Measurements from ENCODE around the gene NECAB2. TPM values are rescaled to one million over a fixed set of nuclear protein-coding genes. Genes with fewer than 3 reads are reported as not detected.

Gene NECAB2
- total RNA-seq, 1 donor from 2014 or later: 0.32 TPM

DNA sequence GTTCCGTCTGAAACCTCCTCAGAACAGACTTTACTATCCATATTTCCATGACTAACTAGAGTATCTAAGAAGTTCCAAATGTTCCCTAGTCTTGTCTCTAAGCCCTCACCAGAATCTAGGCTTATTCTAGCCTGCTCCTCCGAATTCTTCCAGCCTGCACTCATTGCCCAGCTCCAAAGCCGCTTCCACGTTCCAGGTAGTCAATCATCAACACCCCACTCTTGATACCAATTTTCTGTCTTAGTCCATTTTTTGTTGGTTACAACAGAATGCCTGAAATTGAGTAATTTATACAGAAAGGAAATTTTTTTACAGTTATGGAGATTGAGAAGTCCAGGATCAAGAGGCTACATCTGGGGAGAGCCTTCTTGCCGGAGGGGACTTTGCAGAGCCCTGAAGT lies 53.4 kb downstream of the NECAB2 start:
- no peak for FAIRE-seq
- no peak overlapping the region for H3K4me3 Mint-ChIP-seq (ENCODE audit: unreplicated experiment)
- peaks cover 22% of the 10 kb centered on the region for H3K27me3 Mint-ChIP-seq (ENCODE audit: low read depth, unreplicated experiment)
- peaks cover 4% of the 10 kb centered on the region for H3K36me3 Mint-ChIP-seq (ENCODE audit: low read depth, unreplicated experiment)
- no peaks in the 10 kb centered on the region for H3K79me2 ChIP-seq (ENCODE audit: insufficient read depth, low read length)
- H3K27ac Mint-ChIP-seq (ENCODE audit: unreplicated experiment): no peak overlapping the region
- H4K20me1 ChIP-seq (ENCODE audit: insufficient read depth, low read length): no peaks in the 10 kb centered on the region
- no peak overlapping the region for H3K4me3 ChIP-seq (ENCODE audit: insufficient read depth, low read depth, low read length)
- no peak overlapping the region for H3K9ac ChIP-seq (ENCODE audit: low read length)
- H3K9me3 Mint-ChIP-seq (ENCODE audit: unreplicated experiment): peaks cover 26% of the 10 kb centered on the region
- no peak for DNase-seq (ENCODE audit: low read depth)
- H3K36me3 ChIP-seq (ENCODE audit: insufficient read depth, low read length): no peaks in the 10 kb centered on the region
- H3K4me2 ChIP-seq (ENCODE audit: low read length): no peak overlapping the region
- TF ChIP-seq EZH2 (IDR thresholded peaks at IDR 0.05; ENCODE audit: insufficient read depth, low read length): no peak
- TF ChIP-seq, protein P1, sequence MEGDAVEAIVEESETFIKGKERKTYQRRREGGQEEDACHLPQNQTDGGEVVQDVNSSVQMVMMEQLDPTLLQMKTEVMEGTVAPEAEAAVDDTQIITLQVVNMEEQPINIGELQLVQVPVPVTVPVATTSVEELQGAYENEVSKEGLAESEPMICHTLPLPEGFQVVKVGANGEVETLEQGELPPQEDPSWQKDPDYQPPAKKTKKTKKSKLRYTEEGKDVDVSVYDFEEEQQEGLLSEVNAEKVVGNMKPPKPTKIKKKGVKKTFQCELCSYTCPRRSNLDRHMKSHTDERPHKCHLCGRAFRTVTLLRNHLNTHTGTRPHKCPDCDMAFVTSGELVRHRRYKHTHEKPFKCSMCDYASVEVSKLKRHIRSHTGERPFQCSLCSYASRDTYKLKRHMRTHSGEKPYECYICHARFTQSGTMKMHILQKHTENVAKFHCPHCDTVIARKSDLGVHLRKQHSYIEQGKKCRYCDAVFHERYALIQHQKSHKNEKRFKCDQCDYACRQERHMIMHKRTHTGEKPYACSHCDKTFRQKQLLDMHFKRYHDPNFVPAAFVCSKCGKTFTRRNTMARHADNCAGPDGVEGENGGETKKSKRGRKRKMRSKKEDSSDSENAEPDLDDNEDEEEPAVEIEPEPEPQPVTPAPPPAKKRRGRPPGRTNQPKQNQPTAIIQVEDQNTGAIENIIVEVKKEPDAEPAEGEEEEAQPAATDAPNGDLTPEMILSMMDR (IDR thresholded peaks at IDR 0.05; ENCODE audit: insufficient read depth, low read depth, low read length): no peak
- peaks cover 12% of the 10 kb centered on the region for H3K9me3 ChIP-seq (ENCODE audit: insufficient read depth, low read depth, low read length)
- peaks cover 2% of the 10 kb centered on the region for H3K4me1 Mint-ChIP-seq (ENCODE audit: low read depth, unreplicated experiment)
- no peak overlapping the region for H3K27ac ChIP-seq (ENCODE audit: low read depth, low read length)
- peaks cover 8% of the 10 kb centered on the region for H3K4me1 ChIP-seq (ENCODE audit: insufficient read depth, low read length)
- H3K27me3 ChIP-seq (ENCODE audit: insufficient read depth, low read length): no peaks in the 10 kb centered on the region
- H2AFZ ChIP-seq (ENCODE audit: low read depth, low read length): no peak overlapping the region

DNA sequence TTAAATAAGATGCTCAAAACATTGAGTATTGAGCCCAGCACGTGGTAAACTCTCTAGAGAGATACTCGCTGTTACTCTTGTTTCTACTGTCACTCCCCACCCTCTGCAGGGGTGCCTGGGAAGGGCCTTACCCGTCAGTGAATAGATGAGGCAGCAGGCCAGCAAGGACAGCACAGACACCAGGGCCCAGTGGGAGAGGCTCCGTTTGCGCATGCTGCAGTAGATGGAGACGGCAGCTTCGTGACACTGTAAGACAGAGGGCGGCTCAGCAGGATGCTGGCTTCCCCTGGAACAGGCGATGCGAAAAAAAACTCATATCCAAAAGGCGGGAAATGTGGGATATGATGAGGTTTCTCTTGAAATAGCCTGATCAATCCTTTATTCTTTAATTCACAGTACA lies 54.6 kb downstream of the NECAB2 start:
- H3K9me3 ChIP-seq (ENCODE audit: insufficient read depth, low read depth, low read length): peaks cover 12% of the 10 kb centered on the region
- H3K36me3 Mint-ChIP-seq (ENCODE audit: low read depth, unreplicated experiment): peaks cover 4% of the 10 kb centered on the region
- H3K9me3 Mint-ChIP-seq (ENCODE audit: unreplicated experiment): peaks cover 26% of the 10 kb centered on the region
- H3K36me3 ChIP-seq (ENCODE audit: insufficient read depth, low read length): no peaks in the 10 kb centered on the region
- no peak overlapping the region for H3K27ac ChIP-seq (ENCODE audit: low read depth, low read length)
- H3K4me3 Mint-ChIP-seq (ENCODE audit: unreplicated experiment): no peak overlapping the region
- H3K27ac Mint-ChIP-seq (ENCODE audit: unreplicated experiment): no peak overlapping the region
- peaks cover 8% of the 10 kb centered on the region for H3K4me1 ChIP-seq (ENCODE audit: insufficient read depth, low read length)
- no peaks in the 10 kb centered on the region for H3K79me2 ChIP-seq (ENCODE audit: insufficient read depth, low read length)
- DNase-seq (ENCODE audit: low read depth): no peak
- H3K4me1 Mint-ChIP-seq (ENCODE audit: low read depth, unreplicated experiment): peaks cover 2% of the 10 kb centered on the region
- H3K4me3 ChIP-seq (ENCODE audit: insufficient read depth, low read depth, low read length): no peak overlapping the region
- TF ChIP-seq, protein P1 (IDR thresholded peaks at IDR 0.05; ENCODE audit: insufficient read depth, low read depth, low read length): no peak
- TF ChIP-seq EZH2 (IDR thresholded peaks at IDR 0.05; ENCODE audit: insufficient read depth, low read length): no peak
- no peak overlapping the region for H3K9ac ChIP-seq (ENCODE audit: low read length)
- no peaks in the 10 kb centered on the region for H4K20me1 ChIP-seq (ENCODE audit: insufficient read depth, low read length)
- no peak overlapping the region for H2AFZ ChIP-seq (ENCODE audit: low read depth, low read length)
- FAIRE-seq: no peak
- peaks cover 20% of the 10 kb centered on the region for H3K27me3 Mint-ChIP-seq (ENCODE audit: low read depth, unreplicated experiment)
- H3K4me2 ChIP-seq (ENCODE audit: low read length): no peak overlapping the region
- H3K27me3 ChIP-seq (ENCODE audit: insufficient read depth, low read length): no peaks in the 10 kb centered on the region

DNA sequence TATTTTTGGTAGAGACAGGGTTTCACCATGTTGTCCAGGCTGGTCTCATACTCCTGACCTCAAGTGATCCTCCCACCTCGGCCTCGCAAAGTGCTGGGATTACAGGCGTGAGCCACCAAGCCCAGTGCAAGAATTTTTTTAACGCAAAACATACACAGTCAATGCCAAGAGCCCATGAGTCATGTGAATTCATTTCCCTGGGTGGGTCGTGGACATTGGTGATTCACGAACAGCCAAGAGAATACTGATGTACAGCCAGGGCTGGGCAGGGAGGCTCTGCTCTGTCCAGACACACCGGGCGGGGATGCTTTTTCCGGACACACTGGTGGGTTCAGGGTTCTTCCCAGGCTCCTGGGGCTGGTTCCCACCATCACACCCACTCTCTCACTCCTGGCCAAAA lies 56.8 kb downstream of the NECAB2 start:
- peaks cover 8% of the 10 kb centered on the region for H3K4me1 ChIP-seq (ENCODE audit: insufficient read depth, low read length)
- H3K27me3 ChIP-seq (ENCODE audit: insufficient read depth, low read length): no peaks in the 10 kb centered on the region
- H3K9me3 ChIP-seq (ENCODE audit: insufficient read depth, low read depth, low read length): peaks cover 11% of the 10 kb centered on the region
- H3K9ac ChIP-seq (ENCODE audit: low read length): no peak overlapping the region
- no peak overlapping the region for H2AFZ ChIP-seq (ENCODE audit: low read depth, low read length)
- no peaks in the 10 kb centered on the region for H4K20me1 ChIP-seq (ENCODE audit: insufficient read depth, low read length)
- peak; percentile 78 for DNase-seq (ENCODE audit: low read depth)
- peaks cover 21% of the 10 kb centered on the region for H3K9me3 Mint-ChIP-seq (ENCODE audit: unreplicated experiment)
- peaks cover 2% of the 10 kb centered on the region for H3K4me1 Mint-ChIP-seq (ENCODE audit: low read depth, unreplicated experiment)
- H3K27ac Mint-ChIP-seq (ENCODE audit: unreplicated experiment): no peak overlapping the region
- H3K4me2 ChIP-seq (ENCODE audit: low read length): peak overlapping the region; percentile 3
- H3K27me3 Mint-ChIP-seq (ENCODE audit: low read depth, unreplicated experiment): peaks cover 21% of the 10 kb centered on the region
- no peak for TF ChIP-seq EZH2 (IDR thresholded peaks at IDR 0.05; ENCODE audit: insufficient read depth, low read length)
- TF ChIP-seq, protein P1 (IDR thresholded peaks at IDR 0.05; ENCODE audit: insufficient read depth, low read depth, low read length): no peak
- no peaks in the 10 kb centered on the region for H3K79me2 ChIP-seq (ENCODE audit: insufficient read depth, low read length)
- no peak overlapping the region for H3K4me3 ChIP-seq (ENCODE audit: insufficient read depth, low read depth, low read length)
- no peak for FAIRE-seq
- peaks cover 8% of the 10 kb centered on the region for H3K36me3 Mint-ChIP-seq (ENCODE audit: low read depth, unreplicated experiment)
- H3K4me3 Mint-ChIP-seq (ENCODE audit: unreplicated experiment): no peak overlapping the region
- no peaks in the 10 kb centered on the region for H3K36me3 ChIP-seq (ENCODE audit: insufficient read depth, low read length)
- no peak overlapping the region for H3K27ac ChIP-seq (ENCODE audit: low read depth, low read length)
